Cerebellar nuclear complex (tissue), 1 donor: ENCODE data around the gene ANO1.

Source experiments
- DNase-seq, 2 experiments: peaks; one replicate each; lab custom pipeline; 2025; lab: John Stamatoyannopoulos, UW

ANO1 gene

GRCh38 chr11:70050243-70050642 lies 27.9 kb upstream of the ANO1 start:
- DNase-seq = no peak

- DNase-seq = no peak
Measured at GRCh38 chr11:70054004-70054403, 24.1 kb upstream of the ANO1 start.

GRCh38 chr11:70055444-70055843 lies 22.7 kb upstream of the ANO1 start:
- no peak for DNase-seq

GRCh38 chr11:70057080-70057479 lies 21.0 kb upstream of the ANO1 start:
- no peak for DNase-seq

DNA sequence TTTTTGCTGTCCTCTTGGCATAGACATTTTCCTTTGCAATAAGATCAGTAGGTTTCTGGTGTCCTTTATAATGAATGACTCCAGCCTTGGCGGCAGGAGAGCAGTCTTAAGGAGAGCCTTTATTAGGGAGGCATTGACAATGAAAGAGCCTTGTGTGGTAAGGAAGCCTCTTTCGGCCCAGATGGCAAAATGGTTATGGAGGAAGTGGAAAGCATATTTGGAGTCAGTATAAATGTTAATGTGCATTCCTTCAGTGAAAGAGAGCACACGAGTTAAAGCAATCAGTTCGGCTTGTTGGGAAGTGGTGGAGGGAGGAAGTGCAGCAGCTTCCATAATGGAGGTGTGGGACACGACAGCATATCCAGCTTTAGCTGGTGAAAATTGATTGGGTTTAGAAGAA lies 18.1 kb upstream of the ANO1 start:
- DNase-seq = no peak

- no peak for DNase-seq
Measured at GRCh38 chr11:70060611-70061293, 17.4 kb upstream of the ANO1 start.

DNA sequence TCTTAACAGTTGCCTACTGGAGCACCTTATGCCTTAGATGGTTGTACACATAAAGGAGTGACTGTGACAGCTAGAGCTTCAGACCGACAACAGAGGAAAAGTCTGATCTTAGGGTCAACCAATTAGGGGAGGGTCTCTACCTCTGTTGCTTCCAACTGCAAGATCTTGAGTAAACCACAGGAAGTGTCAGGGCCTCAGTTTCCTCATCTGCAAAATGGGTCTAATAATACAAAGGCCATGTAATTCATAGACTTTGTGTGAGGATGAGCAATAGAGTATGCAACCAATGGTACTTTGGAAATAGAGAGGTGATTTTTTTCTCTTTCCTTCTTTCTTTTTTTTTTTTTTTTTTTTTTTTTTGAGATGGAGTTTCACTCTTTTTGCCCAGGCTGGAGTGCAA lies 16.4 kb upstream of the ANO1 start:
- no peak for DNase-seq

DNA sequence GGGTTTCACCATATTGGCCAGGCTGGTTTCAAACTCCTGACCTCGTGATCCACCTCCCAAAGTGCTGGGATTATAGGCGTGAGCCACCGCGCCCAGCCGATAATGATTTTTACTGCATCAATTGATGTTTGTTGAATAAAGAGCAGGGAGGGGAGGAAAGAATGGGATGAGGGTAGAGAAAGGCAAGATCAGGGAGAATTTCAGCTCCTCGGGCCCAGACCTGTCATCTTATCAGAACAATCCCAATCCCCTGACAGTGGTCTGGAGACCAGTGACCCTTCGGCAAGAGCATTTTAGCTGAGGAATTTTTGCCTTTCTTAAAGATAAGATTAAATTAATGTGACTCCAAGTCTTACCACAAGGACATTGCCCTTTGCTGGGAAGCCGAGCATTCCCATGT lies 15.0 kb upstream of the ANO1 start:
- DNase-seq = no peak

DNA sequence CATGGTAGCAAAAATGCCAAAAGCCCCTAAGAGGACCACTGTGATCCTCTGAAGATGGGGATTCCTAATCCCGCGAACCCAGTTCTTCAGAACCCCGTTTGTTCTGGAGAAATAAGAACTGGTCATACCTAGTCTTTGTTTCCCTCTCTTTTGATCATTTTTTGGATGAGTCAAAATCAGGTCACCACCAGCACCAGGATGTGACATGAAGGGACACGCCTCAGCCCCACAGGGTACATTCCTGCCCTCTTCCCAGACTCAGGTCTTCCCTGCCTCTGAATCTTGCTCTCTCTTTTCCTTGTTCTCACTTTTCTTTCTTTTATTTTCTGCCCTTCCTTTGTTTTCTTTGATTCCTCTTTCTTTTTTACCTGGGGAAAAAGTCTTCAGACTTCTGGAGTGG lies 14.6 kb upstream of the ANO1 start:
- DNase-seq = no peak

DNA sequence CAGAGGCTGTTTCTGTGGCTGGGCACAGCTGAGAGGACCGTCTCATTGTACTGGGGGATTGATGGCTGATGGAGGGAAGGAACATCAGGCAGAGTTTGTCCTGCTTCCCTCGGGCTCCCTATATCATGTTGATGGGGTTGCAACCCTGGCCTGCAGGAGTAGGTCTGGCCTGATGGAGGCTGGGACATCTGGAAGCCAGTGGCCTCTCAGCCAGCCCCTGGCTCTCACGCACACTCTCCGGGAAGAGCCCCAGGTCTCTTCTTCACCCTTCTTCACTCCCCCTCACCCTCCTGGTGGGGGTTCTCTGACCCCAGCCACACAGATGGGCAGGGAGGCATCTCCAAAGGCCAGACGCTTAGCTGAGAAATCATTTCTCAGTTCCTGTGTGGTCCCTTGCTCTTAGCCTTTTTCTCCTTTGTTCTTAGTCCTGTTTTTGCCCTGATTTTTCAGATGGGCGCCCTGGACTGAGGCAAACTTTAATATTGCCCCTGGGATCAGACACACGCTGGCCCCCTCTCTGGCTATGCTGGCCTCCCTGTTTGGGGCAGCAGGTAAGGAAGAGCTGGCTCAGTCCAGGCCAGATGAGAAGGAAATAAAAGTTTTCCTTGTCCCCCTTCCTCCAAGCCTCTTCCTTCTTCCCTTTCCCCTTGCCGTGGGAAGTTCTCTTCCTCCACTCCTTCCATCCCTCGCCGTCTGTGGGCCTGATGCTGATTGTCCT lies 13.9 kb upstream of the ANO1 start:
- no peak for DNase-seq

DNA sequence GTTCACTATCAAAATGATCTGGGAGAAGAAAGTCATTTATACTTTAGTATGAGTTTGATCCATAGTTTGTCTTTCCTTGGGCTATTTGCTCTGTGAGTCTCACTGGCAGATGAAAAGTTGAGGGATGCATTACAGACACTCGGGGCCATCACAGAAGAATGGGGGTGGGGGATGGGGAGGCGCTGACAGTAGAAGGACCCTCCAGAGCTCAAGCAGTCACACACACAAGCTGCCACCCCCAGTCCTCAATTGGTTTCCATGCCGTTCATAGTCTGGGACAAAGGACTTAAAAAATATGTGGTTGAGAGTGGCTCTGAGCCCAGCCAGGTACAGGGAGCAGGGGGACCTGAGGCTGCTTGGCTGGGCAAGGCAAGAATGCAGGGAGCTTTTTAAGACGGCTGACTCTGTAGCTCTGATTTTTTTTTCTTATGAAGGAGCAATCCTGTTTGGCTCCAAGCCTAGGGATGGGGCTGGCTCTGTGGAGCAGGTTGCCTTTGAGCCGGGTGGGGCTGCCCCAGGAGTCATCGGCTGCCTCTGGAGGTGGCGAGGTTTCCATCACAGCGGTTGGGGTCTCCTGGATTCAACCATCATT lies 13.3 kb upstream of the ANO1 start:
- DNase-seq = no peak

DNA sequence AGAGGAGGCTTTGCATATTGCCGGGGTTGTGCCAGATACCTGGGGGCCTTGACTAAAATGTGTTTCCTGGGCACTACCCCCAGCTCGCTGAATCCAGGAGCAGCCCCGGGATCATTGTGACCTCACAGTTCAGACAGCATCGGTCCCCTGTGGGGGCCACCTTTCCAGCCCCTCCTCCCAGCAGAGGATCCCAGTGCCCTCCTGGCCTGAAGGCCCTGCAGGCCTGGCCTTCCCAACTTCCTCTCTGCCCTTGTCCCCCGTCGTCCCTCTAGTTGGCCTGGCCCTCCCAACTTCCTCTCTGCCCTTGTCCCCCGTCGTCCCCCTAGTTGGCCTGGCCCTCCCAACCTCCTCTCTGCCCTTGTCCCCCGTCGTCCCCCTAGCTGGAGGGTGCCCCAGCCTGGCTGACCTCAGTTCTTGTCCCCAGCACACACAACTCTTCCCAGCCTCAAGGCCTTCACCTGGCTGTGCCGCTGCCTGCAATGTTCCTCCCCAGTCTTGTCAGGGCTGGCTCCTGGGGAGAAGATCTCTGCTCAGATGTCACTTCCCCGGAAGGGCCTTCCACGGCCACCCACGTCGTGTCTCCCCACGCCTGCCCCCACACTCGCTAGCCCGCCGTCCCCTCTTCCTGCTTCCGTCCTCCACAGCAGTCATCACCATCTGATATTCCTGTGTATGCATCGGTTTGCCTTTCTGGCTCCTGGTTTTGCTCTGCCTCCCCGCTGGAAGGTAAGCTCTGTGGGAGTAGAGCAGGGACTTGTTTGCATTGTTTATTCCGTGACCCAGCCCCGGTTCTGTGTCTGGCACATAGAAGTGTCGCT lies 12.6 kb upstream of the ANO1 start:
- DNase-seq = no peak

DNA sequence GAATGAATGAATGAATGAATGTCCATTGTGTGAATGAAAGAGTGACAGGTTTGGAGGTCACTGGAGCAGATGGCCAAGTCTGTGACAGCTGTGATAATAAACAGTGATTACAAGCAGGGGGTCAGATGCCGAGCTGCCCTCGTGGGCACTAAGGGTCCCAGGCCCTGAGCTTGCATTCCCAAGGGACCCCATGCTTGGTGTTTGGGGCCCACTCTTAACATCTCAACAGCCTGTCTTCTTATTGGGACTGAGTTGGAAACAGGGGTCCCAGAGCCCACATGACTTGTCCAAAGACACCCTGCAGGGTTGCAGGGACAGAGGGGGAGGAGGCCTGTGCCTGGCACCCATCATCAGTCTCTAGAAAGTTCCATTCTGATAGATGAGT lies 12.0 kb upstream of the ANO1 start:
- no peak for DNase-seq

DNA sequence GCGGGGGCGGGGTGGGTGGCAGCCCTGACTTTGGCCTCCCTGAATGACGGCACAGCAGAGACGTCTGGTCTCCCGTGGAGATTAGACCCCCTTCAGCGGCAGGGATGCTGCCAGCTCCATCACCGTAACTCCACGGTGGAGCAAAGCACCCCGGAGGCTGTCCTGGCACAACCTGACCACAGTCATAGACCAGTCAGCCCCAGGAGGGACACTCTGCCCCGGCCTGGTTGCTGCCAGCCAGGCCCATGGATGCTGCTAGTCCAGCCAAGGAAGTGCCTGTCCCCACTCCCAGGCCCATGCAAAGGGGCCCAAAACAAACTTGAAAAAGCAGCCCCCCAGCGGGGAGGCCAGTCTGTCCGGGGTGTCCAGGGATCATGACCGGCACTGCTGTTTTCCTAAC lies 11.5 kb upstream of the ANO1 start:
- no peak for DNase-seq

GRCh38 chr11:70067036-70067435 lies 11.1 kb upstream of the ANO1 start:
- no peak for DNase-seq

DNA sequence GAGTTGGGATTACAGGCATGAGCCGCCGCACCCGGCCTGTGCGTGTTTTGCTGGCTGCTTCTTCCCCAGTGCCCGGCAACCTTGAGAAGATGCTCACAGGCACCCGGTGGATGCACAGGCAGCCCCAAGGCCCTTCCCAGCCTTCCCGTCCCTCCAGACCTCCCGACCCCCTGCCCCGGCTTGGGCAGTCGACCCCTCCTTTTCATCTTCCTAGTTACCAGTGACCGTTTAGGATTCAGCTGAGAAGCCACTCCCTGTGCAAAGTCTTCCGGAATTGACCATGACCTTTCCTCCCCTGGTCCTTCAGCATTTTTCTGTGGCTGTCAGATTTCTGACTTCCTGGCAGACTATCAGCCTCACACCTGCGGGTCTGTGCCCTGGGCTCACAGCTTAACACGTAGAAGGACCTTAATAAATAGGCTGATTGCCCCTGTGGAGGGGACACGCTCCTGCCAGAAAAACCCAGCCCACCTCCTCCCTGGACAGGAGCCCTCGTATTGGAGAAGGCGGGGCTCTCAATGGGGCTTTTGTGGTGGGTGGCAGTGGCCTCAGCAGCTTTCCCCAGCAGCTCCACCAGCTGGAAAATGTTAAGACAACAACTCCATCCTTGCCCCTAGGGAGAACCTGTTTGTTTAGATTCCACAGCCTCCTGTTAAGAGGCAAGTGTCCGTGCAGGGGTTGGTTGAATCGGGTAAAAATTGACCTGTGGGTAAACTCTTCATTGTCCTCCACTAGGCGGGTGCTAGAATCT lies 10.4 kb upstream of the ANO1 start:
- no peak for DNase-seq

DNA sequence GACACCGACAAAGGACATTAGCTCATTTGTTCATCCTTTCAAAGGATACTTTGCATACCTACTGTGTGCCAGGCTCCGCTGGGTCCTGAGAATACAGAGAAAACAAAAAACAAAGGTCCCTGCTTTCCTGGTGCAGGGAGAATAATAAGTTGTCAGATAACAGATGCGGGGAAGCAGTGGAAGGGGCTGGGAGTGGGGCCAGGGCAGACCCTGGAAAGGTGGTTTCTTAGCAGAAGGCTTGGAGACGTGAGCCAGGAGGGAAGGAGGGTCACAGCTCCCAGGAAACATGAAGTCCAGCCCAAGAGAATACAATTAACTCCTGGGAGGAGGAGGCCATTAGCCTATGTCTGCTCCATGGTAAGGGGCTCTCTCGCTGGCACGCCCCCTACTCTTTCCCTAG lies 9.8 kb upstream of the ANO1 start:
- DNase-seq = no peak

GRCh38 chr11:70068950-70069349 lies 9.2 kb upstream of the ANO1 start:
- DNase-seq = no peak

GRCh38 chr11:70070706-70071105 lies 7.4 kb upstream of the ANO1 start:
- DNase-seq = no peak

DNA sequence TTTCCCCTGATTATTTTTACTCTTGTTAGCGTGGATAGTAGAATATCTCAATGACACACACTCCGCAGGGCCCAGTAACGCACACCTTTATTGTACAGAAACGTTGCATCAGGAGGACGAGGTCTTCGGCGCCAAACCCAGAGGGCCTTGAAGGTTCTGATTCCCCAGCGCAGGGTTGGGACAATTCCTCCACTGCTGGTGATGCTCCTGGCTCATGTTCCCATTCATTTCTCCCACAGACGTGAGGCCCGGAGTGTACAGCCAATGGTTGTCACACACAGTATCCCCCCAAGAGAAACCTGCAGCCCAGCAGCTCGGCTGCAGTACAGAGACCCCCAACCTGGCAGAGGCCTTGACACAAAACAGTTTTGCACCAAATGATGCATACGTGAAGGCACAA lies 6.1 kb upstream of the ANO1 start:
- no peak for DNase-seq

GRCh38 chr11:70072461-70072860 lies 5.7 kb upstream of the ANO1 start:
- no peak for DNase-seq
